Ramos (cell line): Measurements from ENCODE around the gene LRRN4CL.
"Not testable (repeated sequence)": the region's sequence is repeated elsewhere in the genome, so short reads cannot be mapped to it uniquely, and the experiment has no call there.

Source experiments
- in situ Hi-C: fragments of 300-500 bp; cut with MboI; formaldehyde crosslinking; loops from one replicate; pipeline ENCODE4 v1.14.3; 2022; ENCODE audit warnings: low sequenced_read_pairs; ENCODE audit not compliant: unreplicated experiment

LRRN4CL gene

DNA sequence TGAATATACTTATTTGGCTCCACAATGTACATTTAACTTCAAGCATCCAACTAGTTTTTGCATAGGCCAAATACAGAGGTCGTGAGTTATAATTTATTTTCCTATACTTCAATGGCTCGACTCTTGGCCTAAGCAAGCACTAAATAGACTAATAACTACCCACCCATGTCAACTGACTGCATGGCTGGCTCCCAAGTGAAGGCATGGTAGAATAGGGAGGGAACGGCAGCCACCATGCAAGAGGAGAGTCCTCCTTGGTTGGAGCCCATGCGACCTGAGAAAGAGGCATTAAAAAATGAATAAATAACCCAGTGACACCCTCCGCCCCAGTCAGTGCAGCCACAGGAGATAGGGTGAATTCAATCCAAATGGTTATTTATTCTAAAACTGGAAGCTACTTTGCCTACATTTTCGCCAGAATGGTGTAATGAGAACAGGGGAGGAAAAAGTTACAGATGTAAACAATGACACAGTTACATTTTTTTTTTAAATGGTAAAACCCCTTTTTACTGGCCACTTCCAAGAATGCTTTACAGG, 23.0 kb upstream of the LRRN4CL start:
- in situ Hi-C loops: no loop called here

DNA sequence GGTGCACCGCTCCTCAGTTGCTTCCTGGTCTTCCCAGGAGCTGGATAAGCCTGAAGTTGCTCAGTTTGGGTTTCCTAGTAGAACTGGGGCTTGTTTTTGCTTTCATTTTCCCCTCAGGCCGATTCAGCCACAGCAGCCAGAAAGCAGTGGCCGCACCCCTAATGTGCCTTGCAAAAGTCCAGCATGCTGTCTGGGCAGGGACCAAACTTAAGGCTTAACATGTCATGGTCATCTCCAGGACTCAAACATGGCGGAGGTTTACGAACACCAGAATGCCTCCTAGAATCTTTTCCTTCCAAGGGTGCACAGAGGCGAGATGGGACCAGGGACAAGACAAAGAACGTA, 20.6 kb upstream of the LRRN4CL start:
- in situ Hi-C loops: no loop called here

DNA sequence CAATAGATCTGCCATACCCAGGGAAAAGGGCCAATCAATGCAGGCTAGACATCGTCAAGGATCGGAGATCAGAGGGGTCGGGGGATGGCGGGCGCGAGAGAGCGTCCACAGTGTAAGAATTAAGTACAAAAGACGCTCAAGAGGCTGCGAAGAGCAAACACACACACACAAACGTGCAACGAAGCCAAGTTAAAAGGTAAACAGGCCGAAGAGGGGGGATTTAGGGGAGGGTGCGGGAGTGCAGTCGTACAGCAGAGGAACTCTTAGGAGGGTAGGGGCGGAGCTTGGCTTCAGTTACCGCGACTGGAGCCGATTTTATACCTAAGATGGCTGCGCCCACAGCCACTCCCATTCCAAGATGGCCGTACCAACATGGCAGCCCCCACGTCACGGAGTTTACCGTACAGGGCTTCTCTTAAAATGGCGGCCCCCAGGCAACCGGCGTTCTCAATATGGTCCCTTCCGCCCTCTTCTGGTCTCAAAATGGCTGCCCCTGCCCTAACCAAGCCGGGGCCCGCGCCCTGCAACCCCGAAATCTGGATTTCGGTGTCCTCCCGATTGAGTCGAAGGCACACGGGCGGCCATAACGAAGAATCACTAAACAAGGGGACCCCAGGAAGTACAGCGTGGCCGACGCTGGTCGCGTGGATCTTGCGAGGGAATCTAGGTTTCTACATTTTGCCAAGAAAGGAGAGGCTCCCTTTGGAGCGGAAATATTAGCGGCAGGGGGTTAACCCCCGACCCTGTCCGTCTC, 20.1 kb upstream of the LRRN4CL start:
- in situ Hi-C loops: no loop called here

DNA sequence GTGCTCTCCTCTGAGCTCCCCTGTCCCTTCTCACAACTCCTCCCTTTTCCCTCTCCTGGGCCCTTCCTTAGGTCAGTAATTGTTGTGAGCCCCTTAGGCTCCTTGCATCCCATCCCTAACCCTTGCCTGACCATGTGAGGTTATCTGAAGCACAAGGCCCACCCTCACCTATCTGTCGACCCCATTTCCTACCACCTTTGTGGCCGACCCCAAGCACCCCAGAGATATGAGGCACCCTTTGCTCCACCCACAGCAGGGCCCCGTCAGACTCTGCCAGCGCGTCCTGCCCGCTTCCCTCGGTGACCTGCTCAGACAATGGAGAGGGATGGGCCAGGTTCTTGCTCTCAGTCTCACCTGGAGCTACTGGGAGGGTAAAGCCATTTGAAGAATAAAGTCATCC, 19.5 kb upstream of the LRRN4CL start:
- in situ Hi-C loops: no loop called here

DNA sequence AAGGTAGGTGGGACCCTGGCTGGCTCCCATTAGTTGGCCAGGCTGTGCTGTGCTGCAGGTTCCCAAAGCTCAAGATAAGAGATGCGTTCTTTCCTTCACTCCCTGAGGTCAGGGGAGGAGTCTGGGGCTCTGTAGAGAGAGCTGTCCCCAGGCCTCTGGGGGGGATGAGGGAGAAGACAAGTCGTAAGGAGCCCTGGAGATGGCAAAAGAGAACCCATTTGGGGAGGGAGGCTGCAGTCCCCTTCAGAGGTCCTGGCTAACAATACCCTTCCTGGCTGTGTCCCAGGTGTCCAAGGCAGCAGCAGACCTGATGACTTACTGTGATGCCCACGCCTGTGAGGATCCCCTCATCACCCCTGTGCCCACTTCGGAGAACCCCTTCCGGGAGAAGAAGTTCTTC, 19.1 kb upstream of the LRRN4CL start:
- in situ Hi-C loops: no loop called here

DNA sequence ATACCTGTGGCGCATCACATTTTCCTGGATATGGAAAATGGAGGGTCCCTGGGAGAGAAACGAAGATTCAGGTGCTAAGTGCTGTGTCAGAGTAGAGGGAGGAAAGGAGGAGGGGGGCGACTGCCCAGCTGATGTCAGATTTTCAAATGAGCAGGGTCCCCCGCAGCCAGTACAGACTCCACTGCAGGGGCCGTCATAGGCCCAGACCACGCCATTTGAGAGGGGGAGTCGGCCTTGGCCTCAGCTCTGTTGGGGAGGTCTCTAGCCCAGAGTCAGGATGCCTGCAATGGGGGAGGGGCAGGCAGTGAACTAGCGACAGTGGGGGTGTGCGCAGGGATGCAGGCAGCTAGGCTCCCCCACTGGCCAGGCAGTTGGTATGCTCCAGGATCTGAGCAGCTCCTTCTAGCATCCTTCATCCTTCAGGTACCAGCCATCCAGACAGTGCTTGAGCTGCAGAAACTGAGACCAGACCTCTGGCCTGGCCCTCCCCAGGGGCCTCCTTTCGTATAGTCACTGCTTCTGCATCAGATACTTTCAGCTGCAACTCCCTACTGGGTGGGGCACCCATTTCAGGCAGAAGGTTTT, 18.0 kb upstream of the LRRN4CL start, which contains the start of the genes BSCL2 and GNG3:
BSCL2 (minus strand) TSS at position 148 of the 585 bp plus-strand sequence. CDS start 229 bp downstream, outside the sequence.
GNG3 (plus strand) TSS at position 400 of the 585 bp plus-strand sequence. CDS start 620 bp downstream, outside the sequence.
- in situ Hi-C loops: no loop called here

DNA sequence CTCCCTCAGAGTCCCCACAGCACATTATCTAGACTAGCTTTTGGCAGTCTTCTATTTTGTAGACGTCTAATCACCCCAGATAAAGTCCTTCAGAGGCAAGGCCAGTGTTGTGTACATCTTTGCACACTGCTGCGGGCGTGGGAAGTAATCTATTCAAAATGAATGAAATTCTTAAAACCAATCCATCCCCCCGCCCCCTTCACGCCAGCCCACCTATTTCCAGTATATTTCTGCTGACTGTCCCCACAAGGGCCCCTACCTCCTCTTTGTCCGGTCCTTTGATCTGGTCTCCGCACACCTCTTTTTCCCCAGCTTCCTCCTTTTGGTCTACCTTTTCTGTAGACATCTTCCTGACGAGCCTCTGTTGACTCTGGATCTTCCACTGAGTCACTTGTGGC, 17.5 kb upstream of the LRRN4CL start:
- in situ Hi-C loops: no loop called here

DNA sequence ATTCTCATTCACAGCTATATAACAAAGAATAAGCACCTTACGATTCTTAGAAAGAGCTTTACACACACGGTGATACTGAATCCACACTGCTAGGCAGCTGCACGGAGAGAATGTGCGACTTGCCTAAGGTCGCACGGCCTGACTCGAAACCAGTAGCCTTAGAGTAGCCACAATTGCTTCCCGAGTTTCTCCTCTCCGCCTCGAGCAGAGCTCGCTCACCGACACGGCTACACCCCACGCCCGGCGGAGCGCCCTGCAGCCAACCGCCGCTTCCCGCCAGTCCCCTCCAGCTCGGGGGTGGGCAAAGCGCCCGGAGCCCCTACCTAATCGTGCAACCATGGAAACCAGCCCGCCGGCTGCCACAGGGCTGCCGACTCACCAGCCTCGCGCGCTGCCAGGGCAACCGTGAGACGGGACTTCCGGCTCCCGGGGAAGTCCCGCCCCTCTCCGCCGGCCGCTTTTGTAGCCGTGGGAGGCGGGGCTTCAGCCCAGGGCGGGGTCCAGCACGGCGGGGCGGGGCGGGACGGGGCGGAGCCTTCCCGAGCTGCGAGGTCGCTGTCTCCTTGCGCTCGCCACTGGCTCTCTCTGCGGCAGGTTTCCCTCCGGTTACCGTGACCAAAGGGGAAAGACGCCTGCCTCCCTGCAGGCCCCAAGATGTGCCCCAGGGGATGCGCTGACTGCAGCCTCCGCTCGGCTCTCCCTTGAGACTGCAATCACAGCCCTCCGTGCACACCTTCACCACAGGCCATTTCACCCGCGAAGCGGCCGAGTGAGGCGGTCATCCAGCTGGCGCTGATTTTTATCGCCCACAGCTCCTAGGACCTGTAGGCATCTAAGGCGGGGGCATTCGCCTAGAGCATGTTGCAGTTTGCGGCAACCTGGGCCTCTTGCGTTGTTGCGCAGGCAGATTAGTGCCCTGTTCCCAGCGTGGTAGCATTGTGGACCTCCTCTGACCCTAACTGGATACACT, 16.8 kb upstream of the LRRN4CL start:
- in situ Hi-C loops: no loop called here

DNA sequence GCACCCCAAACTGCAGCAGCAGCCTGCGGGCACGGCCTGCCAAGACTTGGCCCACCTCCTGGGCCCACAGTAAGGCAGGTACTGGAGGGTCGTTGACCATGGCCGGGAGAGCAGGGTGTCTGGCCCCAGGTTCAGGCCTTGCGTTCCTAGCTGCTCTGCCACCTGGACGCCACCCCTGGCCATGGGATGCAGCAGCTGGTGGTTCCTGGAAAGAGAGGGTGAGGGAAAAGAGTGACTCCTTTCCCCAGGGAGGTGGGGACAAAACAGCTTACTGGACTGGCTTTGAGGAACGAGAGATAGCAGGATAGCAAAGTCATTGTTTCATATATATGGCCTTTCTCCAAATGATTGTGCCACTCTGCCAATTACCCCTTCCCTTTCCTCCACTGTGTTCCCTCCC, 16.1 kb upstream of the LRRN4CL start:
- in situ Hi-C loops: no loop called here

DNA sequence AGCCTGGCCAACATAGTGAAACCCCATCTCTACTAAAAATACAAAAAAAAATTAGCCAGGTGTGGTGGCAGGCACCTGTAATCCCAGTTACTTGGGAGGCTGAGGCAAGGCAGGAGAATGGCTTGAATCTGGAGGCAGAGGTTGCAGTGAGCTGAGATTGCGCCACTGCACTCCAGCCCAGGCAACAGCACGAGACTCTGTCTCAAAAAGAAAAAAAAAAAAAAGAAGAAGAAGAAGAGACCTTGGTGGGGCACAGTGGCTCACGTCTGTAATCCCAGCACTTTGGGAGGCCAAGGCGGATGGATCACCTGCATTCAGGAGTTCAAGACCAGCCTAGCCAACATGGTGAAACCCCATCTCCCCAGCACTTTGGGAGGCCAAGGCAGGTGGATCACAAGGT, 14.6 kb upstream of the LRRN4CL start:
- in situ Hi-C loops: not testable (repeated sequence)

DNA sequence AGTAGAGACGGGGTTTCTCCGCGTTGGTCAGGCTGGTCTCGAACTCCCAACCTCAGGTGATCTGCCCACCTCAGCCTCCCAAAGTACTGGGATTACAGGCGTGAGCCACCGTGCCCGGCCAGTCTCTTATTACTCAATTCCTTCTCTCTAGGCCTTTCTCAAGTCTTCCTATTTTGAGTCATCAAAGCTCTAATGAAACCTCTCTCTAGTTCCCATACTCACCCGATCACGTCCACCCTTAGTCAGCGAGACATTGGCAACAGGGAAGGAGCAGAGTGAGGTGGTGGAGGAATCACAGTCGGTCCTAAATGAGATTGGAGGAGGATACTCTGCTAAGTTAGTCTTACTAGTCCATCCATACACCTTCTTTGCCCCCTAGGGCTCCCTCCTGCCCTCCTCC, 12.9 kb upstream of the LRRN4CL start:
- in situ Hi-C loops: no loop called here

DNA sequence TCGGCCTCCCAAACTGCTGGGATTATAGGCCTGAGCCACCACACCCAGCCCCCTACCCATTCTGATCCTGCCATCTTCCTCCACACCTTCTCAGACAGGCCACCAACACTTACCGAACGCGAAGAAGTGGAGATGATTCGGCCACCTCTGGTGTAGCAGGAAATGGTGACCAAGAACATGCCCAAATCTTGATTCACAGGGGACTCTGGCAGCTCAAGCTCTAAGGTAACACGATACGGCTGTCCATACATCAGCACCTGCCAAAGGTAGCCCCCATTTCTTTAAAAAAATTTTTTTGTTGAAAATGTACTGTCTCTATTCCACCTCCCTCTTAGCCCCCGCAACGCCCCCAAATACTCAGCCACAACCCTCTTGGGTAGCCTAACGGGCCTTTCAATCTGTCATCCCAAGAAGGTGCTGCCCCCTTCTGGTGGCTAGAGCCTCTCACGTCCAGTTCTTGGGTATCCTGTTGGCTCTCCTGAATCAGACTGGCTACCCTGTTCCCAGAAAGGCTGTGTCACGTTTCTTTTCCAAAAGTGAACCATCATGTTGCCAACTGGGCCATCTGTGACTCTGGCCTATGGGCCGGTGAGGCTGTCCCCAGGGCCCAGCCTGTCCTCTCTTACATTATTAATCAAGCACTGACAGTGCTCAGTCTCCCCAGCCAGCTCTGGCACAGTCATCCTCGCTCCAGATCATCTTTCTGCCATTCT, 5.3 kb upstream of the LRRN4CL start:
- in situ Hi-C loops: loop anchor here (10.0 kb wide), 2 partner anchors 270 to 300 kb away; no protein-coding TSS in a partner anchor

DNA sequence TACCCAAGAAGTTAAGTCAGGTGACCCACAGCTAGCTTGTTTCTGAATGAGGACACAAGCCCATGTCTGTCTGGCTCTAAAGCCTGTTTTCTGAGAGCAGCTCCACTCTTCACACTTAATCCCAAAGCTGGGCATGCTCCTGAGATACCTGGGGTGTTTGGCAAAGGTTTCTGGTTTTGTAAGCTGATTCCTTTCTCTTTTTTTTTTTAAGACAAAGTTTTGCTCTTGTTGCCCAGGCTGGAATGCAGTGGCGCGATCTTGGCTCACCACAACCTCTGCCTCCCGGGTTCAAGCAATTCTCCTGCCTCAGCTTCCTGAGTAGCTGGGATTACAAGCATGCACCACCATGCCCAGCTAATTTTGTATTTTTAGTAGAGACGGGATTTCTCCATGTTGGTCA, 4.3 kb upstream of the LRRN4CL start:
- in situ Hi-C loops: loop anchor here (10.0 kb wide), 2 partner anchors 269 to 299 kb away; no protein-coding TSS in a partner anchor

DNA sequence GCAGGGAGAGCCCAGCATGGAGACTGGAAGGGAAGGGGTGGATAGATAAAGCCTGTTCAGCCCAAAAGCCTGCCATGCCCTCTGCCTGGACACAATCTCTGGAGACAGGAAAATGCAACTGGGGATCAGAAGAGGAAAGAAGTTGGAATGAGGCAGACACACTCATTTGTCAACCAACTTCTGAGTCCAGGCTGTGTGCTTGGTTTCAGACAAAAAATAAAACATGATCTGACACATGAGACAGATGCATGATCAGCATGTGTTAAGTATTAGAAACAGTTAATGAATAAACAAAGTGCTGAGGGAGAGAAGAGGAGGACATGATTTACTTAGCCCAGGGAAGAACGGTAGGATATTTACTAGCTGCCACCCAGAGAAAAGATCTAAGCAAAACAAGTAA, 839 bp downstream of the LRRN4CL start:
- in situ Hi-C loops: no loop called here

DNA sequence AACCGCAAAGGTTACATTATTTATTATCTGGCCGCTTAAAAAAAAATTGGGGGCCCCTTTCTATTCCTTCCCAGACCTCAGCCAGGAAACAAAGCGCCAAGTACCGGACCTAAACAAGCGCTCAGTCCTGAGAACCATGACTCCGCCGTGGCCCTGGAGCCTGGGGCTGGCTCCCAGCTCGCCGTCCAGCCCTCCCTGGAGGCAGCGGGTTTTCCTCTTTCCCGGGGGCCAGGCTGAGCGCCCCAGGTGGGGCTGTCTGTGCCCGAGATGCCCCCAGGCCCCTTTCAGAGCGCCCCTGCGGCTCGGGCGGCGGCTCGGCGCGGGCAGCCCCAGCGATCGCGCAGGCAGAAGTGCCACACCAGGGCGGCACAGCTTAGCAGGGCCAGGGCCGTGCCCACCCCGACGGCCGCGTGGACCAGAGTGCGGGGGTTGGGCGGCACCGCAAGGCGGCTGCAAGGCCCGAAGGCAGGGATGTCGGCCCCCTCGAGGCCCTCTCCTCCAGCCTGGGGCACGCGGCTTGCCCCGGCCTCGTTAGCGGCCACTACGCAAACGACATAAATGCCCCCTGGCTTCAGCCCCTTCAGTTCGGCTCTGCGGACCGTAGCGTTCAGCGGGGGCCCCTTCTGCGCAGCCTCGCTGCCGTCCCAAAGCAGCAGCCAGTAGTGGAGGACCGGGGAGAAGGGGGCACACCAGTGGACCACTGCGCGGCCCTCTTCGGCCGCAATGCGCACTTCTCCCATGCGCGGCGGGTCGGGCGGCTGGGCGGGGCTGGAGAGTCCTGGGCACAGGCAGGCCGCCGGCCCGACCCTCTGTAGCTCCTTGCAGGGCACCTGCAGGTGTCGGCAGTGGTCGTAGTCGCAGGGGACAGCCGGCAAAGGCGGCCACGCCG, 1.6 kb downstream of the LRRN4CL start:
- in situ Hi-C loops: no loop called here

DNA sequence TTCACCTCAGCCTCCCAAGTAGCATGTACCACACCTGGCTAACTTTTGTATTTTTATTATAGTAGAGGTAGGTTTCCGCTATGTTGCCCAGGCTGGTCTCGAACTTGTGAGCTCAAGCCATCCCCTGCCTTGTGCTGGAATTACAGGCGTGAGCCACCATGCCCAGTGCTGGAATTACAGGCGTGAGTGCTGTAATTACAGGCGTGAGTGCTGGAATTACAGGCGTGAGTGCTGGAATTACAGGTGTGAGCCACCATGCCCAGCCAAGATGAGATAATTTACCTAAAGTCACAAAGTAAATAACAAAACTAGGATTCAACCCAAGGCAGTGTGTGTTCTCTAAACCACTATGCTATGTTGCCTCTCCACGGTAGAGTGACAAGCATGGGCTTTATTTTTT, 6.8 kb downstream of the LRRN4CL start:
- in situ Hi-C loops: no loop called here

DNA sequence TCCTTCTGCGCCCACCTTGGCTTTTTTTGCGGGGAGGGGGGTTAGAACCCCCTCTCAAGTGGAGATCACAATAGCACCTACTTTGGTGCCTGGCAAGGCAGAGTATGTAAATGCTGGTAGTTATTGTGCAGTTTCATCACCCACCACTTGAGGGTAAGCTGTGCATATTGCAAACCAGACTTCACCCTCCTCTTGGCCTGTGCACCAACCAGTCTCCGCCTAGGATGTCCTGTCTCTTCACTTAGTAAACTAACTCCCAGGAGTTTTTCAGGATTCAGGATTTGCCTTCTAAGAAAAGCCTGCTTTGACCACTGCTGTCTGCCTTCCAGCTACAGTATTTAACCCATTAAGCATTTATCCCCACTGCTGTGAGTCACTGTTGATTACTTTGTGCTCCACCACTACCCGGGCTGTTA, 8.5 kb downstream of the LRRN4CL start:
- in situ Hi-C loops: no loop called here

DNA sequence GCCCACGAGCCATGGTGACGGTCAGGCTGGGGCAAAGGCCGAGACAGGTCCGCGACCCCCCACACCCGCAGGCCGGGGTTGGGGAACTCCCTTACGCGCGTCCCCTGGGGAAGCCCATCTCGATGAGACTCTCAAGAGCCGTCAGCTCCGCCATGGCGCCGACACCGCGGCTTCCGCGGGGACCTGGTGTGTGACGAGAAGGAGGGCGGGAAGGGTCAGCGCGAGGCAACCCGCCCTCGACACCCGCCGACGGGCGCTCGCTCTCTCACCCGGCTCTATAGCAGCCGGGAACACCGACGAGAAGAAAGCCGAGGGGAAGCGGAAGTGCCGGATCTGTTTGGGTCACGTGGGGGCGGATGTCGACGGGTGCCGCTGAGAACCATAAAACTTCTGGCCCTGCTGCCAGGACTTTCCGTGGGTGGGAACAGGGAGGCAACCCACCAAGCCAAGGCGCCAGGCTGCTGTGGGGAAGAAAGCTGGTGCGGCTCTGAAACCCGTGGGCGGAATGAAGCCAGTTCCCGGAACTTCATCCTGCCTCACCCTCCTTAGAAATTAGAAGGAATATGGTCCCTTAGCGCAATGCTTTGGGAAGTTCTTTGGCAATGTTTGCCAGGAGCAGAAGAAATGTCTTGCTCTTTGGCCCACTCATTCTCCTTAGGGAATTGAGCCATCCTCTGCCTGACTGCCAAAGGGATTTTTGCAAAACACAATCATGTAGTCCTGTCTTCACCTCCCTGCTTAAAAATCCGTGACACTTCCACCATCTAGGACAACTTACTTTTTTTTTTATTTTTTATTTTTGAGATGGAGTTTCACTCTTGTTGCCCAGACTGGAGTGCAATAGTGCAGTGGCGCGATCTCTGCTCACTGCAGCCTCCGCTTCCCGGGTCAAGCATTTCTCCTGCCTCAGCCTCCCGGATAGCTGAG, 10.3 kb downstream of the LRRN4CL start, which contains the start of gene UBXN1:
UBXN1 (minus strand) TSS at position 304 of the 927 bp plus-strand sequence; CDS start at position 154, 150 bp downstream.
- in situ Hi-C loops: no loop called here
